Activated CD8-positive, alpha-beta memory T cell treated with anti-CD3 and anti-CD28 coated beads, Interleukin-2, amount 50 U/mL, for 4 hours (primary cell): ENCODE data around the gene AP1M2.

Source experiments
- DNase-seq: peaks from one replicate; pipeline ENCODE4 v3.0.0-alpha.2; 2020

AP1M2 gene

GRCh38 chr19:10587022-10587838 is at the start of gene AP1M2:
AP1M2 (minus strand) TSS chr19:10587312; CDS start chr19:10587231, 81 bp downstream.
- DNase-seq, result no peak

- no peak for DNase-seq
Observed at GRCh38 chr19:10636304-10636972, 49.3 kb upstream of the AP1M2 start.

- DNase-seq, result no peak
Observed at GRCh38 chr19:10634963-10635362, 47.9 kb upstream of the AP1M2 start.

- DNase-seq, result no peak
Observed at GRCh38 chr19:10634430-10634829, 47.3 kb upstream of the AP1M2 start.

GRCh38 chr19:10631874-10632273 is 44.8 kb upstream of the AP1M2 start:
- DNase-seq, result no peak

DNA sequence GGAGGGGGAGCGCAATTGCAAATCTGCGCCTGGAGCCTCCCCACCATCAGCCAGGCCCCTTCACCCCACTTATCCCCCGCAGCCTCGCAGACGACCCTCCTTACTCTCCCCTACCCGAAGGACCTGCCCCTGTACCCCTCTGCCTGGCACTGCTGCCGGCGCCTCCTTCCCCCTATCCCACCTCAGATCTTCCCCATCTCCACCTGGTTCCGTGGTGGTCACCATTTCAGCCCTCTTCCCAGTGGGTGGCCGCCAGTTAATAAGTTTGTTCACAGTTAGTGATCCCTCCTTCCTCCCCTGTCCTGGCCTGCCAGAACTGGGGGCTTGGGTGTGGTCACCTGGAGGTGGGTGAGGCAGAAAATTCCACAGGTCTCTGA is 38.6 kb upstream of the AP1M2 start:
- no peak for DNase-seq

DNA sequence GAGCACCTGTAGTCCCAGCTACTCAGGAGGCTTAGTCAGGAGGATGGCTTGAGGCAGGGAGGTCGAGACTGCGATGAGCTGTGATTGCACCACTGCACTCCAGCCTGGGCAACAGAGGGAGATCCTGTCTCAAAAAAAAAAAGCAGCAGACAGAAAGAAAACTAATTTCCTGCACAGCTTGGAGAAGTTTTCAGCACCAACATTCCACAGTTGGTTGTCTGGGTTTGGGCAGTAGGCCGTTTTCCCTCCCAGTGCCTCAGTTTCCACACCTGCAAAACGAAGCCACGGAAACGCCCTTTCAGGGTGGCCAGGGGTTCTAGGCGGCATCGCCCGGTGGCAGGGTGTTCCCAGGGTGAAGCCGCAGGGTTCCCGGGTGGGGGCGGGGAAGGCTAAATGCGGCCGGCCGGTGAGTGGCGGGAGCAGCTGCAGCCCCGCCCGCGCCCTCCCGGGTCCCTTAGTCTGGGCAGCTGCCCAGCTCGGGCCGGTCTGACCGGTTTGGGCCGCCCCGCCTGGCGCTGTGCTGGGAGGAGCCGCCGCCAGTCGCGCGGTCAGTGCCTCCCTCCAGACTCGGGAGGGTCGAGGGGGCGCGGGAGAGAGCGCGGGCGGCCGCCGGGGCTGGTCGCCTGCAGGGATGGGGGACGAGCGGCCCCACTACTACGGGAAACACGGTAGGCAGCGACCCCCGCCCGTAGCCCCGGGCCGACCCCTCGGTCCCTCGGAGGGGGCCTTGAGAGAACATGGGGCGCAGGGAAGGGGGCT is 38.1 kb upstream of the AP1M2 start, which contains the start of gene SLC44A2:
Gene SLC44A2 (plus strand): TSS at position 551 of the 759 bp plus-strand sequence. CDS start 81 bp downstream, at position 632.
- DNase-seq, result no peak

GRCh38 chr19:10624585-10624984 is 37.5 kb upstream of the AP1M2 start:
- no peak for DNase-seq

DNA sequence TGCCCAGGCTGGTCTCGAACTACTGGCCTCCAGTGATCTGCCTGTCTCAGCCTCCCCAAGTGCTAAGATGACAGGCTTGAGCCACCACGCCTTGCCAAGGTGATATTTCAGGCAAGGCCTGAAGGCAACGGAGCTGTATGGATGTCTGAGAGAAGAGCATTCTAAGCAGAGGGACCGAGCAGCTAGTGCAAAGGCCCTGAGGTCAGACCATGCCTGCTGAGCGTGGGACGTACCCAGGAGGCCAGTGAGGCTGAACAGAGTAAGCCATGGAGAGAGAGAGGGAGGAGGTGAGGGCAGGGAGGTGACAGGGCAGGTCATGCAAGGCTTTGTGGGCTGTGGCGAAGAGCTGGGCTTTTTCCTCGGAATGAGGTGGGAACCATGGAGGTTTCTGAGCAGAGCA is 34.9 kb upstream of the AP1M2 start:
- DNase-seq, result no peak

DNA sequence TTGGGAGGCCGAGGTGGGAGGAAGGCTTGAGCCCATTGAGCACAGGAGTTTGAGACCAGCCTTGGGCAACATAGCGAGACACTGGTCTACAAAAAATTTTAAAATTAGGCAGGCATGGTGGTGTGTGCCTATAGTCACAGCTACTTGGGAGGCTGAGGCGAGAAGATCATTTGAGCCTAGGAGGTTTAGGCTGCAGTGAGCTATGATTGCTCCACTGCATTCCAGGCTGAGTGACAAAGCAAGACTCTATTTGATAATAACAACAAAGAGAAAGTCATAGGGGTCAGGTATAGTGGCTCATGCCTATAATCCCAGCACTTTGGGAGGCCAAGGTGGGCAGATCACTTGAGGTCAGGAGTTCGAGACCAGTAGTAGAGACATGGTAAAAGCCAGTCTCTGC is 33.7 kb upstream of the AP1M2 start:
- DNase-seq, result no peak

DNA sequence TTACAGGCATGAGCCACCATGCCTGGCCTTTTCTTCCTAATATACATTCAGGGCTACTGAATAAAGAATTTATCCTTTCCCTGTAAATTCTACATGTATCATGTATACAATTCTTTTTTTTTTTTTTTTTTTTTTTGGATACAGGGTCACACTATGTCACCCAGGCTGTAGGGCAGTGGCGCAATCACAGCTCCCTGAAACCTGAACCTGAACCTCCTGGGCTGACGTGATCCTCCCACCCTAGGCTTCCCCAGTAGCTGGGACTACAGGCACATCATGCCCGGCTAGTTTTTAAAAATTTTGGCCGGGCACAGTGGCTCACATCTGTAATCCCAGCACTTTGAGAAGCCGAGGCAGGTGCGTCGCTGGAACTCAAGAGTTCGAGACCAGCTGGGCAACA is 31.7 kb upstream of the AP1M2 start:
- DNase-seq, result no peak

- no peak for DNase-seq
Observed at GRCh38 chr19:10617409-10618121, 30.5 kb upstream of the AP1M2 start.

GRCh38 chr19:10615429-10616023 is 28.4 kb upstream of the AP1M2 start:
- DNase-seq, result no peak

DNA sequence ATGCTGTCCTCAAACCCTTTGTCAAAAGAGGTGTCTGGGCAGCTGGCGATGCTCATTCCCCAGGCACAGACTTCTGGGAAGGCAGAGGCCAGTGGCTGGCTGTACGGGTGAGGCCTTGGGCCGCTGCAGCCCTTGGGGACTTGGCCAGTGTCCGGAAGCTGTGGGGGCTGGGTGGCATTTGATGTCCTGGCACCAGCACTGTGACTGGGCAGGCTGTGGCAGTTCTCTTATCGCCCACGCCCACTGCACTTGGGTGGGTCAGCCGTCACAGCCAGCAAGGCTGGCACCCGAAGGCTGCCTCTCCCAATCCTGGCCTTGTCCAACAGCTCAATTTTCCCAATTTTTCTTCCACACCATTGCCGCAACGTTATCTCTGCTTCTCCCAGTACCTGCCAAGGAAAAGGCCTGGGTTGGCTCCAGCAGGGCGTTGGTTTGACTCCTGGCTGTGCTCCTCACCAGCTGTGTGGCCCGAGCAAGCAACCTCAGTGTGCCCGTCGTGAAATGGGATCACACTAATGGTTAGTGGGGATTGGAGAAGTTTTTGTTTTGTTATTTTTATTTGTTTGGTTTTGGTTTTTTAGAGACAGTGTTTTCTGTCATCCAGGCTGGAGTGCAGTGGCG is 25.5 kb upstream of the AP1M2 start:
- DNase-seq, result no peak

- DNase-seq, result no peak
Observed at GRCh38 chr19:10611907-10612306, 24.8 kb upstream of the AP1M2 start.

GRCh38 chr19:10604460-10604980 is 17.4 kb upstream of the AP1M2 start:
- DNase-seq, result no peak

DNA sequence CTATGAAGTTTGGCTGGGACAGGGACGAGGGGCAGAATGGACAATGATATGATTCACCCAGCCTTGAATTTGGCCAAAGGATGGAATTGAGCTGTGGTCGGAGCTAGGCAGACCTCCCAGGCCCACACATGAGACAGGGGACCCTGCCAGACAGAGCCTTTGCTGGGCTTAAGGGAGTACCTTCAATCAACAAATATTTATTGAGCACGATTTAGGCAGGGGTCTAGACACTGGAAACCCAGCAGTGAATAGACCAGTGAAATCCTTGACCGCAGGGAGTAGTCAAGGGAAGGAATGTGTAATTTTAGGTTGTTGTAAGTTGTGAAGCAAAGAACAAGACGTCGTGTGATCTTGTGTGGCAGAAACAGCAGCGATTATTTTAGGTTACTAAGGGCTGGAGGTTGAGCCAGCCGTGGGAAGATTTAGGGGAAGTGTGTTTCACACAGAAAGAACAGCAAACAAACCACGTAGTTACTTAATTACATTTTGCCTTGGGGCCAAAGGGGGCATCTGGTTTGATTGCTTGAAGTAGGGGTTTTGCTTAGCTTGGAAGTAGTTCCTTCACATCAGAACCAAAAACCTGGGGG is 16.9 kb upstream of the AP1M2 start:
- peak; percentile 43 for DNase-seq

GRCh38 chr19:10603084-10603872 is 16.2 kb upstream of the AP1M2 start:
- DNase-seq, result peak; percentile 83

GRCh38 chr19:10602330-10603083 is 15.4 kb upstream of the AP1M2 start:
- peak; percentile 90 for DNase-seq

DNA sequence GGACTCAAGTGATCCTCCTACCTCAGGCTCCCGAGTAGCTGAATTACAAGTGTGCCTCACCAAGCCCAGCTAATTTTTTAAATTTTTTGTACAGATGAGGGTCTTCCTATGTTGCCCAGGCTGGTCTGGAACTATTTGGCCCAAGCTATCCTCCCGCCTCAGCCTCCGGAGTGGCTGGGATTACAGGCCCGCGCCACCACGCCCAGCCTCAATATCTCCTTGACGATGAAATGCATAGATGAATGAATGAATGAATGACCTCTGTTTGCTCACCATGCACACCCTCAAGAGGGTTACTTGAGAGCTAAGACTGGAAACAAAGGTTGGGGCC is 14.9 kb upstream of the AP1M2 start:
- no peak for DNase-seq
